GM12878 (cell line): ENCODE measurements around the gene PCGF1. TPM values are rescaled to one million over a fixed set of nuclear protein-coding genes. Genes with fewer than 3 reads are reported as not detected.

ENCODE experiments used
- CEBPB ChIP-seq, 2 experiments: fragments of 150-350 bp in 1 of 2; IDR thresholded peaks; 2 replicates each; pipeline ENCODE4 v1.6.1; 2012 to 2014; ENCODE audit warnings: low read depth in 2 of 2, low read length in 2 of 2, borderline replicate concordance in 1 of 2, inconsistent platforms in 1 of 2
- POLR2AphosphoS5 ChIP-seq: IDR thresholded peaks from 2 replicates; pipeline ENCODE4 v1.6.1; 2011; ENCODE audit warnings: mild to moderate bottlenecking, low read length, inconsistent platforms
- PRDM15 ChIP-seq: fragments of 450-650 bp; formaldehyde crosslinking; IDR thresholded peaks from 2 replicates; pipeline ENCODE4 v1.4.0; 2020; ENCODE audit warnings: mild to moderate bottlenecking, moderate library complexity
- RAD21 ChIP-seq: IDR thresholded peaks from 2 replicates; pipeline ENCODE4 v1.6.1; 2011; ENCODE audit warnings: mild to moderate bottlenecking, low read depth, low read length, moderate library complexity; ENCODE audit not compliant: insufficient read depth
- REST ChIP-seq: IDR thresholded peaks from 2 replicates; pipeline ENCODE4 v1.6.1; 2012; ENCODE audit warnings: mild to moderate bottlenecking, low read depth, low read length
- SP1 ChIP-seq: IDR thresholded peaks from one replicate; pipeline ENCODE4 v1.6.1; 2011; ENCODE audit warnings: low read depth, low read length
- TAF1 ChIP-seq: IDR thresholded peaks from 2 replicates; pipeline ENCODE4 v1.6.1; 2011; ENCODE audit warnings: mild to moderate bottlenecking, low read depth, low read length, borderline replicate concordance
- ZBTB40 ChIP-seq: fragments of 450-650 bp; IDR thresholded peaks from 2 replicates; pipeline ENCODE4 v1.6.1; 2016; ENCODE audit warnings: mild to moderate bottlenecking, moderate library complexity, borderline replicate concordance
- ZZZ3 ChIP-seq: IDR thresholded peaks from 2 replicates; pipeline ENCODE4 v1.6.1; 2011; ENCODE audit warnings: low read depth; ENCODE audit not compliant: control insufficient read depth, insufficient read length
- polyA plus RNA-seq, 11 experiments: library from polyadenylated mRNA; depleted of rRNA in 4 of 11; unstranded in 6 of 11; stranded (reverse) in 5 of 11; fragments of >200 nt; fragmentation: Nextera tagmentation in 4 of 11; fragmentation: Illumina TruSeq in 1 of 11; extraction: Ambion mirVana in 4 of 11; extraction: Trizol in 1 of 11; gene quantifications; 1 replicate in 1 of 11; 2 replicates in 10 of 11; pipeline versions ENCODE4 v1.2.1 to v1.2.3, GENCODE V29; 2011 to 2016; ENCODE audit warnings: inconsistent platforms in 2 of 11, missing spikeins in 2 of 11, low read depth in 1 of 11
- total RNA-seq, 4 experiments: library from RNA; depleted of rRNA in 3 of 4; stranded (reverse); fragments of >200 nt in 3 of 4; fragmentation: Illumina TruSeq in 1 of 4; extraction: Trizol in 1 of 4; gene quantifications; 2 replicates each; pipeline versions ENCODE4 v1.2.1 to v1.2.3, GENCODE V29; 2013 to 2021

The PCGF1 gene
- total and polyA plus RNA-seq, 10 of the 15 experiments (the other 5 are each of a cell fraction or from before 2014, with no cell fraction given): 23.1 to 50.8 (median 27.4) TPM

GRCh38 chr2:74522516-74522915 is 15.0 kb upstream of the PCGF1 start (continued):
- no peak for TF ChIP-seq ZBTB40
- TF ChIP-seq POLR2AphosphoS5: no peak
- no peak for TF ChIP-seq REST
- TF ChIP-seq TAF1: no peak
- TF ChIP-seq PRDM15 (CRISPR knock-in tag): no peak
- no peak for TF ChIP-seq CEBPB (IDR thresholded peaks at IDR 0.05; ENCODE audit: borderline replicate concordance in 1 of 2, low read depth in 2 of 2, low read length in 2 of 2)
- TF ChIP-seq SP1: no peak
- no peak for TF ChIP-seq ZZZ3
- no peak for TF ChIP-seq RAD21
